Glomerular endothelial cell (primary cell): Measurements from ENCODE around the gene ABCC5. TPM values are rescaled to one million over a fixed set of nuclear protein-coding genes. Genes with fewer than 3 reads are reported as not detected.
"Not testable (repeated sequence)": the region's sequence is repeated elsewhere in the genome, so short reads cannot be mapped to it uniquely, and the experiment has no call there.

Source experiments
- DNase-seq: peaks from one replicate; pipeline ENCODE4 v3.0.0-alpha.2; 2011; ENCODE audit warnings: low read depth, low spot score; ENCODE audit errors: extremely low read depth
- total RNA-seq: library from RNA; depleted of rRNA; stranded (reverse); fragments of >200 nt; gene quantifications from 2 replicates; pipeline ENCODE4 v1.2.3, GENCODE V29; 2015

The ABCC5 gene
- total RNA-seq, 1 donor from 2014 or later = 12.2 TPM

DNA sequence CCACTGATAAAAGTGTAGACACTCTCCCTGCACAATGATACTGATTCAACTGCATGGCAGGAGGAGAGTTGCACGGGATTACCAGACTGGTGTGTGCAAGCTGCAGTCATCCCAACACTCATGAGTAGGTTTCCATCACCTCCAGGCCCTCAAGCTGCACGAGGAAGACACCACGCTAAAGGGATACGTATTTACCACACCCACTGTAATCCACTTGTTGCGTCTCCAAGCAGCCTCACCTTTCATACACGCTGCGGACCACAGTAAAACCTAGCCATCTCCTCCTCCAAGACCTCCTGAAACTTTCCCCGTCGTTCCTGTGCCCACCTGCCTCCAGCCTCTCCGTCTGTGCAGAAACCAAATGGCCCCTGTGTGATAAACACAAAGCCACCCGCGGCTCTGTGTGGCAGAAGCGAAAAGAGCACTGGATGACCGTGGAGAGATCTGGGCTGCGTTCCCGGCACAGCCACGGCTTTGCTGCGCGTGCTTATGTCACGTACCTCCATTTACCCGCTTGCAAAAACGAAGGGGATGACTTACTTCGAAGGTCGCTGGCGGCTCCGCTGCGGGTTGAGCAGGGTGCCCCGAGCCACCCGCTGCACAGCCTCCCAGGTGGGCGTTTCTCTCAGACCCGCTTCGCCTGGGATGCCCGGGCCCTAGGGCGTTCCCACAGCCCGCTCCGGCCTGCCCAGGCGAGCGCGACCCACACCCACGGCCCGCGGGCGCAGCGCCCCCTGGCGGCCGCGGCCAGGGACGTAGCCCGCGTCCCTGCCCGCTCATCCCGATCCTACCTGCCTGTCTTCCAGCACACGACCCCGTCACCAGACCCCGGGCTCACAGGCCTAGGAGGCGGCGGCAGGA, 643 bp downstream of the ABCC5 start:
- no peak for DNase-seq

DNA sequence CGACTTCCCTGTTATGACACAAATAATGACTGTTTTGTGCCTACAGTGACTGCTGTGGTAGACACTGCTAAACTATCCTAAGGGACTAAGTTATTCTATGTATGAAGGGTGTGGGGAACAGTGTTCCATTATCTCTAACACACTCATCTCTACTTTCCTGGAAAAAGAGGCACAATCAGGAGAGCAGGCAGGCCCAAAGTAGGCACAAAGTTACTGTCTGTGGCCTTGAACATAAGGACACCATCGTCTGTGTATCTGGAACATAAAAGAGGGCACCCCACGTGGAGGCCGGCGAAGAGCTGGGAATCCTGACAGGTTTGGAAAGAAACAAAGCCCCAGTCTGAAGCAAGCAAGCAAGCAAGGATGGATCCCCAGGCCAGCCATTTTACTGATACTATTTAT, 1.5 kb downstream of the ABCC5 start:
- DNase-seq = no peak

GRCh38 chr3:184015381-184016019, 2.2 kb downstream of the ABCC5 start:
- no peak for DNase-seq

GRCh38 chr3:184011937-184012889, 5.5 kb downstream of the ABCC5 start:
- DNase-seq = no peak

GRCh38 chr3:184011230-184011876, 6.3 kb downstream of the ABCC5 start:
- no peak for DNase-seq

GRCh38 chr3:184008161-184008560, 9.5 kb downstream of the ABCC5 start:
- no peak for DNase-seq

GRCh38 chr3:184007143-184007813, 10.4 kb downstream of the ABCC5 start:
- DNase-seq = not testable (repeated sequence)

DNA sequence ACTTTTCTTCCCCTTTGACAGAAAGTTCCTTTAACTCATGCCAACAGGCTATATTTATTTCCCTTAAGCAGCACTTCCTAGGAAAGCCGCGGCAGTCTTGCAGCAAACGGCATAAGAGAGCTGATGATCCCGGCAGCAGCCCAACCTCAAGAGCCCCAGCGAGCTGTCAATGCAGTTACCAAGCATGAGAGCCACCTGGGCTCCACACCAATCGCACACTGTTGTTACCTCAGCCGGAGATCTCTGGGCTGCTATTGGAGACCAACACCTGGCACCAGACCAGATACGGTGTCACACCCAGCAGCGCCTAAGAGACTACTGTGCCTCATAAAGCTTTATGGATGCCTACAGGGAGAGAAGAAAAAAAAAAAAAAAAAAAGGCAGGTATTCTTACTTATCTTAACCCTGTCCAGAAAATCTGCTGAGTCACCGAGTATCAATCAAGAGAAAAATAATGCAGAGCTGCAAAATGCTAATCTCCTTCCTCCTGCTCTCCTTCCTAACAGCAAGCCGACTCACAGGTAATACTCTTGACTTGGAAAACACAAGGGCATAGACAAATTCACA, 11.7 kb downstream of the ABCC5 start:
- no peak for DNase-seq

DNA sequence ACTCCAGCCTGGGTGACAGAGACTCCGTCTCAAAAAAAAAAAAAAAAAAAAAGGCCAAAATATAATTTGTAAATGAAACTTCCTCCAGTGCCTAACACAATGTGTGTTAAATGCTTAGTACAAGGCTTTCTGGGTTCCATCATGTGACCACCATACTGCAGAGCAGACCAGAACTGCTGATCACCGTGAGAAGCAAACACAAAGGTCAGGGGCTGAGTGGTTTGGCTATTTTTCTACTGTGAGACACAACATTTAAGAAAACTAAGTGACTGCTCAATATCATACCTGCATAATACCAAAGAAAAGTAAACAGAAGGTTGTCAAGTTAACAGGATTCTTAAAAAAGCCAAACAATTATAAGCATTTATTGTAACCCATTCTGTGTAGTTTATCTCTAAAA, 13.2 kb downstream of the ABCC5 start:
- DNase-seq = no peak

DNA sequence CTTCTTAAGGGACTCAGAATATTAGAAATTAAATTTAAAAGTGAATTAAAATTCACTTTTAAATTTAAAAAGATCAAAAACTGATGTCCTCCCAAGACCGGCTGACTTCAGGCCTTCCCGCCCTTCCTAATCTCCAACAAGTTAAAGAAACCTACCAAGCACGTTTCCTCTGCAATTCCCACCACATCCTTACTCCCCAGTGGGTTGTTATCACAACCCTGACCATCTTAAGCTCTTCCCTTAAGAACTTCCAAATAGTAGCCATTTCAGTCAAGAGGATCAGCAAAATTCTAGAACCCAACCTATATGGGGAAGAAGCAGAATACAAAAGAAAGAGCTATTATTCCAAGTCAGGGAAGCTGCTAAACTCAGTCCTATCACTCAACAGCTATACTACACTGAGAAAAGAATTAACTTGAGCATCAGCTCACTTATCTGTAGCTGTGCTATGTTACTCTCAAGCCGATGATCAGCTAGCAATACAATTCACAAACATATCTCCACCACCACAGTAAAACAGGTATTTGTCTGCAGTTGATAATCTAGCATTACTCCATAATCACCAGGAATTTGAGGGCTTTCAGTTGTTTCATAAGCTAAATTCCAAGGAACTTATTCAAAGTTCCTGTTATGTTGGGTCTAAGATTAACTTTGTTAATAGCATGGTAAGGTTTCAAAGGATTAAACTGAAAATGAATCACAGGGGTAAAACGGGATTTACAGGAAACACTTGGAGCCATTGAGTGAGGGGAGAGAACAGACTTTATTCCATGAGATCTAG, 14.3 kb downstream of the ABCC5 start:
- no peak for DNase-seq

DNA sequence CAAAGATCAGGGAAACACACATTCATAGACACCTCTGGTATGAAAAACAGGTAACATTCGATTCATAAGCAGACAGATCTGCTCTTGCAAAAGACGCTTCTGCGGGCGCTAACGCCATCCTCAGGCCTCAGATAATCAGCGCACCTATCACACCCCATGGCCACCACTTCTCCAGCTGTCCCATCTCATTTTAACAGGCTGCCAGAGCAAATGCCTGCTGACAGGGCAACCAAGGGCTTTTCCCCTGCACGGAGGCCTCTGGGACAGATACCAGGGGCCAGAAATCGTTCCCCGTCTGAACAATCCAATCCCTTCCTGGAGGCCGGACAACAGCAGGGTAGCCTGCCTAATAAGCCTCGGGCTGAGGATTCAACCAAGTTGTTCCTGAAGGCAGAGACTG, 15.2 kb downstream of the ABCC5 start:
- DNase-seq = no peak

DNA sequence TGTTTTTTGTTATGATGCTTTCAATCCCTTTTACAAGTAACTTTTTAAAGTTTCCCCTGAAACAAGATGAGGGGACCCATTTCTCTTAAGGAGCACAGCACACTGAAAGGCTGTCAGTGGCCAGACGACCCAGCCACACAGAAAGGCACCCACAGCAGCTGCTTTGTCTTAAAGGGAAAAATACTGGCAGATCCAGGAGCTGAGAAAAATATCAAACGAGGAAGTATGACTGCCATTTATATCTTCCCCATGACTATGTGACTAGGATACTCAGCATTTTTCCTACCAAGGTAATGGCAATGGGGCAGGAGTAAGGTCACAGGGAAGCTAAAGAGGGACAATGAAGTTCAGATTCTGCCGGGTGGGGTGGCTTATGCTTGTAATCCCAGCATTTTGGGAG, 15.9 kb downstream of the ABCC5 start:
- DNase-seq = no peak

DNA sequence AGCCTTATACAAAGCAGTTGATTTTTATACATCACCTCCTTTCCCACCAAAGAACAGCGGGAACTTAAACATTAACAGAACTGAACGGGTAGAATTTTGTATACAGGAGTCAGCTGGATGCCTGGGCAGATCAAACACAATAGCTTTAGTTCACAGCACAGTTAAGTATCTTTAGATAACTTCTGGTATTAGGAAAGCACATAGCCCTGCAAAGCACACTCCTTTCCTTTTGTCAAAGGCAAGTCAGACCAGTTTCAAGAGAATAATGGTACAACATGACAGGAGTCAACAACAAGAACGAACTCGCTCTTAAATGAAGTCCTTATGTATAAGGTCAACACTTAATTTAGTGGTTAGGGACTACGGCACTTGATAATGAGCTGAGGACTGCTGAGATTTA, 26.3 kb downstream of the ABCC5 start:
- DNase-seq = no peak

DNA sequence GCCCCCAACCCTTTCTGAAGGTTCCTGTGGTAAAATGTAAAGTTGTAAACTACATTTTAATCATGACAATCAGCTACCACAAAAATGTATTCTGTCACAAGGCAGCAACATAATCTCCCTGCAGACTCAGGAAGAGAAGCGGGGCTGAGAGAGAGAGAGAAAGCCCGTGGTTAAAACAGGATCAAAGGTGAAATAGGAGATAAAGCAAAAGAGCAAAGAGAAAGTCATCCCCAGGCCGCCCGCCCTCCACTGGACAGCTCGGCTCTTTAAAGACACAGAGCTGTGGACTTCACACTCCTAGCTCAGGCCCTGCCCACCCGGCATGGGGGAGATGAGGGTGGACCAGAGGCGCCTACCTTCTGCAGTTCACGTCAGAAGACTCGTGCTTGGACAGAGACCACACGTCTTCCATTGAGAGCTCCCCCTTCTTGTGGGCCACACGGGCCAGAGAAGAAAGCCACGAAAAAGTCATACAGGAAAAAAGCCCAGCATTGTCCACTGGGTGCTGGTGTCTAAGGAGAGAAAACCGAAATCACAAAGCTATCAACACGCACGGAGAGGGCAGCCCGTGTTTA, 29.4 kb downstream of the ABCC5 start:
- DNase-seq = no peak

GRCh38 chr3:183987000-183987600, 30.6 kb downstream of the ABCC5 start:
- DNase-seq = no peak

GRCh38 chr3:183984749-183985729, 32.6 kb downstream of the ABCC5 start:
- no peak for DNase-seq

DNA sequence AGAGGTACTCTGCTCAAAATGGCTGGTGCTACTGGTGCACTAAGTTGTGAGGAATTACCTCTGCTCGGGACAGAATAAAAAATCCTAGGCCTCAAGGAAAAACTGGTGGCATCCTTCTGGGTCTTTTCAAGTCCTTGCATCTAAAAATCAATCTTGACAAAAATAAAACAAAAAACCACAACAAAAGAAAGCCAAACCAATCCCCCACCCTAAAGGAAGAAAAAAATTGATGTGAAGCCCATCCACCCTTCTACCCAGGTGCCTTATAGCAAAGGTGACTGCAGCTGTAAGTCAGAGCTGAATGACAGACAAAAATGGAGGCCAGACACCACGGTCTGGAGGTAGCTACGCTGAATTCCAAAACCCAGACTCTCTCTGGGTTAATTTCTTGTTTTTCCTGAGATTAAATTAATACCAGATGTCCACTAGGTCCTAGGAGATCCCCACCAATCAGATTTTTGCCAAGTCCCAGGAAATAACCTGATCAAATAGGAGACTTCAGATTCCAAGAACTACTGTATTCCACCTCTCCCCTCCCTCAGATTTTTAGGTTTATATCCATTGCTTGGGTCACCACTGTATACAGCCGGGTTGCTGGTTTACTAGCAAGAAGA, 33.5 kb downstream of the ABCC5 start:
- no peak for DNase-seq
